ENCODE data around the gene DOHH.
"Not testable (repeated sequence)": the region's sequence is repeated elsewhere in the genome, so short reads cannot be mapped to it uniquely, and the experiment has no call there.

DOHH gene

DNA sequence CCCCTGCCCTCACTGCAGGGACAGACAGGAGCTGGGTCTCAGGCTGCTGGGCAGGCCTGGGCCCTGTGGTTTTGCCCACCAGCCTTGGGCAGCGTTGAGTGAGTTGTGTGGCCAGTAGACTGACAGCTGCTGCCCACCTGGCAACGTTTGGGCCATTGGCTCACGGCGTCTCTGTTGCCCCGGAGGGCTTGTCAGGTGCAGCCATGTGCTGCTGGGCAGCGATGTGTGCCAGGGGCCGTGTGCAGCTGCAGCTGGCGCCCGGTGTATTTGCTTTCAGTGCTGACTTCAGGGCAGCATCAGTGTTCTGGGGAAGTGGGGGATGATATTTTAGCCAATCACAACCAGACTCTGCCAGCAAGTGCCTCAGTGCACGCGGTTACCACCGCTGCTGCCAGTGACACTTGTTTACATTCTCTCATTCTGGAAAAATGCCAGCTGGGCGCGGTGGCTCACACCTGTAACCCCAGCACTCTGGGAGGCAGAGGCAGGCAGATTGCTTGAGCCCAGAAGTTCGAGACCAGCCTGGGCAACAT, 16.3 kb upstream of the DOHH start:
- ATAC-seq: peak; percentile 13

DNA sequence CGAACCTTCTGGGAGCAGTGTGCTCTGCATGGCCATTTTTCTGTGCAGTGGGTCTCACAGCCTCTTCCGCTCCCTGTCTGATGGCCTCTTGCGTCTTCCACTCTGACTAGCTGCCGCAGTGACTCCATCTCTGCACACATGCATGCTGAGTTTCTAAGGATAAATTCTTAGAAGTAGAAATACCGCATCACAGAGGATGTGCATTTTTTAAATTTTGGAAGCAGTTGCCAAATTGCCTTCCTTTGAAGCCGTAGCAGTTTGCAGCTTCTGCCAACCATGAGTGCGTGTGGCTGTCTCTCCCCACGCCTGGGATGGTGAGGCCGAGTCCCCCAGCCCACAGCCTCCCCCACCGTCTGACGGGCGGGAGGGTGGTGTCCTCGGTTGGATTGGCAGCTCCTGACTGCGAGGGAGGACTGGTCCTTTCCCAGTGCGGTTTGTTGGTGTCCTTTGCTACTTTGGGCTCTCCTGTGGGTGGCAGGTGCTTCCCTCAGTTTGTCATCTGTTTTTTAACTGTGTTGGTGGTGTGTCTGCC, 15.5 kb upstream of the DOHH start:
- no peaks in the 10 kb centered on the region for H3K9me3 Mint-ChIP-seq
- no peak overlapping the region for H3K27ac Mint-ChIP-seq
- no peak for ATAC-seq
- no peaks in the 10 kb centered on the region for H3K27me3 Mint-ChIP-seq
- DNase-seq: no peak
- H3K4me1 Mint-ChIP-seq: peaks cover 41% of the 10 kb centered on the region
- no peak overlapping the region for H3K4me3 Mint-ChIP-seq
- no peaks in the 10 kb centered on the region for H3K36me3 Mint-ChIP-seq (ENCODE audit: low read depth)

More for the DNA sequence above, 16.3 kb upstream of the DOHH start:
- DNase-seq: peak; percentile 31
- Mint-ChIP-seq H3K27me3 (no peaks in the 10 kb centered on the region), H3K4me3 (no peak overlapping the region), H3K27ac (no peak overlapping the region), H3K9me3 (no peaks in the 10 kb centered on the region), H3K4me1 (peaks cover 40% of the 10 kb centered on the region), H3K36me3 (ENCODE audit: low read depth) (peaks cover 3% of the 10 kb centered on the region)

DNA sequence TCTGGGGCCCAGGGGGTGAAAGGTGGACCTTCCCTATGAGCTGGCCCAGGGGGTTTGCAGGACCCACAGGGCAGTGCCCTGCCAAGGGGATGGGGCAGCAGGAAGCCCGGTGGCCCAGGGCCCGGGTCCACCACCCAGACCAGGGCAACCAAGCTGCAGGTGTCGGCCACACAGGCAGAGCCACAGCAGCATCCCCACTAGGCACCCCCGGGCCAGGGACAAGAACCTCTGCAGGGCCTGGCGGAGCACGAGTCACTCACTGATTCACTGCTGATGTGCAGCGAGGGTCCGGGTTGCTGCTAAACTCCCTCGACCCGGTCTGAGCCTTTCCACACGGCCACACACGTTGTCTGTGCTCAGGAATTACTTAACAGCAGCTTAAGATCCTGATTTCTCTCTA, 14.5 kb upstream of the DOHH start:
- DNase-seq: no peak
- Mint-ChIP-seq H3K9me3 (no peaks in the 10 kb centered on the region), H3K27me3 (no peaks in the 10 kb centered on the region), H3K36me3 (ENCODE audit: low read depth) (no peaks in the 10 kb centered on the region), H3K4me3 (no peak overlapping the region), H3K4me1 (peaks cover 49% of the 10 kb centered on the region), H3K27ac (no peak overlapping the region)
- ATAC-seq: no peak

DNA sequence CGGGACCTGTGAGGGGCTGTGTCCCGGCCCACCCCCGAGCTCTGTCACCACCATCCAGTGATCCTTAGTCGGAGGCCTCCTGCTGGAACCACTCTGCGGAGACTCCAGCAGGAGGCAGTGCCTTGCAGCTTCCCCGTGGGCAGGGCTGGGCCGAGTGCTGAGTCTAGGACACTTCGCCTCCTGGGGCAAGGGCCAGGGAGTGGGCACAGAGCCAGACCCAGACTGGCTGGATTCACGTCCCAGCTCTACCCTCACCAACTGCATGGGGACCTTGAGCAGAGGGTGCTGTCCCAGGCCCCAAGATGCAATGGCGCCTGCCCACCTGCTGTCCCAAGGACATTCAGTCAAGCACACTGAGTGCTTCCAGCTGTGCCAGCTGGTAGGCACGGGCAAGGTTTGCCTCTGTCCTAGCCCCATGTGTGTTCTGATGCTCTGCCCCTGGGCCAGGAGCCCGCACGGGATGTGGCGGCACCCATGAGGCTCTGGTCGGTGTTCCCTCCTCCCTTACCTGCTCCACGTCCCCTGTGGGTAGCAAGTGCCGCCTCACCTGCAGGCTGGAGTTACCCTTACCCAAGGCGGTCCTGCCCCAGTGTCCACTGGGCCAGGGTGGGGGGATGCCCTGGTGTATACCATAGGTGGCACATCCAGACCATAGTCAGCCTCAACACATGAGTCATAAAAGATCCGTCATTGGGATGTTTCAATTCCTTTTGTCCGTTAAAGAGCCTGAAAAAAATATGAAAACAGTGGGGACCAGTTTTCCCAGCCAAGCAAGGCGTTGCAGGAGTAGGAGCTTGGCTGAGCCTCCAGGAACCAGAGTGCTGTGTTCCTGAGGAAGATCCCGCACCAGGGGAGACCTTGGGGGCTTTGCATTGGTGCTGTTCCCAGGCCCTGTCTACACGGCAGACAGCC, 13.0 kb upstream of the DOHH start:
- H3K36me3 Mint-ChIP-seq (ENCODE audit: low read depth): peaks cover 4% of the 10 kb centered on the region
- no peak overlapping the region for H3K27ac Mint-ChIP-seq
- H3K4me3 Mint-ChIP-seq: no peak overlapping the region
- peaks cover 59% of the 10 kb centered on the region for H3K4me1 Mint-ChIP-seq
- H3K27me3 Mint-ChIP-seq: no peaks in the 10 kb centered on the region
- no peak for ATAC-seq
- H3K9me3 Mint-ChIP-seq: no peaks in the 10 kb centered on the region
- no peak for DNase-seq

DNA sequence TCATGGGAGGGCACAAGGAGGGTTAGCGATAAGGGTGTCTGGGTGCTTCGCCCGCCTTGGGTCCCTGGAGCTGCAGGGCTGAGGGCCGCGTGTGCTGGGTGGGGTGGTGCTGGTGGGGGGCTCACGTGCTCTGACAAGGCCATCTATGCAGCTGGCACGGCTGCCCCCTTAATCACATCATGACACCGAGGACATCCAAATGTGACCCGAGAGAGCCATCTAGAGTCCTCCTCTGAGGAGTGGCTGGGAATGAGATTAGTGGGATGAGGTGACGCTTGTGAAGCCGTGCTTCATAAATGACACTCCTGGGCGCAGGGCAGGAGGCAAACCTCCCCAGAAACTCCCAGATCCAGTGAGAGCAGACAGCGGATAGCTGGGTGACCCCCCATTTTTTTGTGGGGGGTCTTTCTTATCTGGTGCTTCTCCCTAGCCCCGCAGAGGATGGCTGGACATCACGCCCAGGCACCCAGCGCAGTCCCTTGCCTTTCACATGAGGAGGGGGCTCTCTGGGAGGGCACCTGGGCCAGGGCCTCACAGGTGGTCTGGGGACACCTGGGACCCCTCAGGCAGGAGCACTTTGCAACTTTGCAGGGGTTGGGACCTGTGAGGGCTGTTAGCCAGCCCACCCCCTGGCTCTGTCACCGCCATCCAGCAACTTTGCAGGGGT, 12.2 kb upstream of the DOHH start:
- no peak overlapping the region for H3K27ac Mint-ChIP-seq

DNA sequence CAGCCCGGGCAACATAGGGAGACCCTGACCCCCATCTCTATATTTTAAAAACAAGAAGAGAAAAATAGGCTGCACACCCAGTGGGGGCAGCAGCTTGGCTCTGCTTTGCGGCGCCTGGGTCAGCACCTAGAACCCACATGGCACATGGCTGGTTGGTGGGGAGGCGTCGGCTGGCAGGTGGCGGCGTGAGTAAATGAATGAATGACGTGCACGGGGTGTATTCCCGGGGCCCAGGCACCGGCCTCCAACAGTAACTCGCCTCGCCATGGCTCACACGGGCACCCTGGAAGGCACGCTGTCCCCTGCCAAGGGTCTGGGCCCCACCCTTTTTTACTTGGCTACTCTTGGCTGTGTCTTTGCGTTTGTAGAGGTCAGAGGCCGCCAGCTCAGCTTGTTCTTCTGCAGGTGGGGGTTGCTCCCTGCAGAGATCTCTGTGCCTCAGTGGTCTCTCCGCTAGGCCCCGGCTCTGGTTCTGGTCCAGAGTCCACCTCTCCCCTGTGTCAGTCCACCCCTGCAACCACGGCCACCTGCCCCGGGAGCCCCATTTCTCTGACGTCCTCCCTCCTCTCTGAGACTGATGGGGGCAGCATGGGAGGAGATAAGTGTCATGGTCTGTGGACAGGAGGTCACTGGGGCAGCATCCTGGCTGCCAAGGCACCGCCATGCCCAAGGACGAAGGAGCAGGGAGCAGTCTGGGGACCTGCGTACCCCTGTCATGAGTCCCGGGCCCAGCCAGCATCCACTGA, 11.2 kb upstream of the DOHH start:
- H3K9me3 Mint-ChIP-seq: no peaks in the 10 kb centered on the region
- DNase-seq (no peak), ATAC-seq (no peak)
- no peak overlapping the region for H3K4me3 Mint-ChIP-seq
- peaks cover 7% of the 10 kb centered on the region for H3K36me3 Mint-ChIP-seq (ENCODE audit: low read depth)
- H3K27ac Mint-ChIP-seq: no peak overlapping the region
- peaks cover 63% of the 10 kb centered on the region for H3K4me1 Mint-ChIP-seq
- no peaks in the 10 kb centered on the region for H3K27me3 Mint-ChIP-seq

More for the DNA sequence above, 12.2 kb upstream of the DOHH start:
- peaks cover 58% of the 10 kb centered on the region for H3K4me1 Mint-ChIP-seq
- H3K9me3 Mint-ChIP-seq: no peaks in the 10 kb centered on the region
- DNase-seq: no peak
- no peak overlapping the region for H3K4me3 Mint-ChIP-seq
- peaks cover 7% of the 10 kb centered on the region for H3K36me3 Mint-ChIP-seq (ENCODE audit: low read depth)
- H3K27me3 Mint-ChIP-seq: no peaks in the 10 kb centered on the region
- ATAC-seq: no peak

DNA sequence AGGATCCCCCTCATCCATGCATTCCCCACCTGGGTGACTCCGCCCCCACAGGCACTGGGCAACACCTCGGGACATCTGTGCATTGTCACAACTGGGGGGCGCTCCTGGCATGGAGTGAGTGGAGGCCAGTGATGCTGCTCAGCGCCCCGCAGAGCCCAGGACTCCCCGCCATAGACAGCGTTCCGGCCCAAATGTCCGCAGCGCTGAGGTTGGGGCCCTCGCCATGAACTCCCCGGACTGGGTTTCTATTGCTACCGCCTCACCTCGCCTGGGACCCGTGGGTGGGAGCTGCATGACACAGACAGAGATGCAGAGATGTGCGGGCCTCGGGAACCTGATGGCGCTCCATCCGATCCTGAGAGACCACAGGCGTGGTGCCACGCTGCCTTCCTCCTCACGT, 10.3 kb upstream of the DOHH start:
- DNase-seq (no peak), ATAC-seq (no peak)
- Mint-ChIP-seq H3K4me1 (peaks cover 56% of the 10 kb centered on the region), H3K36me3 (ENCODE audit: low read depth) (peaks cover 7% of the 10 kb centered on the region), H3K27me3 (no peaks in the 10 kb centered on the region), H3K9me3 (no peaks in the 10 kb centered on the region), H3K27ac (no peak overlapping the region), H3K4me3 (no peak overlapping the region)

DNA sequence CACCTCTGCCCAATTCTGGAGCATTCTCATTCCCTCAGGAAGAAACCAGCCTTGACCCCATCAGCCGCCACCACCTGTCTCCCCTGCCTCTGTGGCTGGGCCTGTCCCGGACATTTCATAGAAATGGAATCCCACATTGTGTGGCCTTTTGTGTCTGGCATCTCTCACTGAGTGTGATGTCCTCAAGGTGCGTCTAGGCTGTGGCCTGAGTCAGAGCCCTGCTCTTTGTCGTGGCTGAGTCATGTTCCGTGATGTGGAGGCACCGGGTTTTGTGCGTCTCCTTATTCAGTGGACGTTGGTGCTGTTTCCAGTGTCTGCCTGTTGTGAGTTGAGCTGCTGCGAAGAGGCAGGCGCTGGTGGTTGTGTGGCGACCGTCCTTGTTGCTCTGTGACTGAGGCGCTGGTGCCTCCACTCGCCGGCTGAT, 9.1 kb upstream of the DOHH start:
- peaks cover 63% of the 10 kb centered on the region for H3K4me1 Mint-ChIP-seq

DNA sequence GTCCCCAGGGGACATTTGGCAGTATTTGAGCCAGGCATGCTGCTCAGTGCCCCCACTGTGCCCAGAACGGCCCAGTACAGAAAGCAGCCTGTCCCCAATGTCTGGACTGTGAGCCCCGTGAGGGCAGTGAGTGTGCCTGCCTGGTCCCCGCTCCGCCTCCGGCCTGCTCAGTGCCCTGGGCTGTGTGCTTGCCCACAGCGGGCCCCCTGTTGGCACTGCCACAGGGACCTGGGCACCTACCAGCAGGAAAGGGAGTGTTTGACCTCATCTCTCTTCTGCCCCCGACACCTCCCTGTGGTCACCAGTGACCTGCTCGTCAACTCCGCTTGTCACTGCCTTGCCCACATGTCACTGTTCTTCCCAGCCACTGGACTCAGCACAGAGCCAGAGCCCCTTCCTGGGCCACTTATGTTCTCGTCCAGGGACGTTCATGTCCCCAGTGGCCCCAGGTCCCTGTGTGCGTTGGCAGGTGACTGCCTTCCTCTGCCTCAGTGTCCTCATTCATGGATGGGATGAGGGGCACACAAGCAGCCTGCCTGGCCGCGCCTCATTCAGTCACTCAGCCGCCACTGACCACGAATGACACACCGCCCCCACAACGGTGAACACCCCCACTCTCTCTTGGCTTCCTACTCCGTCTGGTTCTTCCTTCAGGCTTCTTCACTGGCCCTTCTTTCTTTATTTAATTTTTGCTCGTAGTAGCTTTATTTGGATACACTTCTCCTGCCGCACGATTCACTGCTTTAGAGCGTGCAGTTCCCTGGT, 8.5 kb upstream of the DOHH start:
- no peaks in the 10 kb centered on the region for H3K27me3 Mint-ChIP-seq
- H3K4me3 Mint-ChIP-seq: peak overlapping the region; percentile 61
- DNase-seq (peak; percentile 25), ATAC-seq (no peak)
- peaks cover 7% of the 10 kb centered on the region for H3K36me3 Mint-ChIP-seq (ENCODE audit: low read depth)
- peaks cover 58% of the 10 kb centered on the region for H3K4me1 Mint-ChIP-seq
- peak overlapping the region; percentile 80 for H3K27ac Mint-ChIP-seq
- H3K9me3 Mint-ChIP-seq: no peaks in the 10 kb centered on the region

More for the DNA sequence above, 9.1 kb upstream of the DOHH start:
- Mint-ChIP-seq H3K27ac (peak overlapping the region; percentile 80), H3K9me3 (no peaks in the 10 kb centered on the region), H3K4me3 (peak overlapping the region; percentile 61), H3K27me3 (no peaks in the 10 kb centered on the region), H3K36me3 (ENCODE audit: low read depth) (peaks cover 7% of the 10 kb centered on the region)
- DNase-seq (peak; percentile 60), ATAC-seq (peak; percentile 57)

DNA sequence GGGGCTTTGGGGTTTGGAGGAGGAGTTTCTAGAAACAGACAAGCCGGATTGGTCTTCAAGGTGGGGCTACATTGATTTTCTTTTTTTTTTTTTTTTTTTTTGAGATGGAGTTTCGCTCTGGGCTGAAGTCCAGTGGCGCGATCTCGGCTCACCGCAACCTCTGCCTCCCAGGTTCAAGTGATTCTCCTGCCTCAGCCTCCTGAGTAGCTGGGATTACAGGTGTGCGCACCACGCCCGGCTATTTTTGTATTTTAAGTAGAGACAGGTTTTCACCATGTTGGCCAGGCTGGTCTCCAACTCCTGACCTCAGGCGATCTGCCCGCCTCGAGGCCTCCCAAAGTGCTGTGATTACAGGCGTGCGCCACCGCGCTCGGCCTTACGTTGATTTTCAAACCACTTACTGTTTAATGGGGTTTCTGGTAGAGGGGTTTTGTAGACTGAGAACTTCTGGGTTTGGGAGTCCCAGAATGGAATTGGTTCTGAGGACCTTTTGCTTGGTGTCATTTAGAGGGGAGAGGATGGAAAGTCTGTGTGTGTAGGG, 7.7 kb upstream of the DOHH start:
- Mint-ChIP-seq H3K4me1 (peaks cover 58% of the 10 kb centered on the region), H3K4me3 (peak overlapping the region; percentile 50), H3K27ac (peak overlapping the region; percentile 46)
- not testable (repeated sequence) for H3K36me3 Mint-ChIP-seq (ENCODE audit: low read depth); H3K27me3 Mint-ChIP-seq; H3K9me3 Mint-ChIP-seq; ATAC-seq; DNase-seq

DNA sequence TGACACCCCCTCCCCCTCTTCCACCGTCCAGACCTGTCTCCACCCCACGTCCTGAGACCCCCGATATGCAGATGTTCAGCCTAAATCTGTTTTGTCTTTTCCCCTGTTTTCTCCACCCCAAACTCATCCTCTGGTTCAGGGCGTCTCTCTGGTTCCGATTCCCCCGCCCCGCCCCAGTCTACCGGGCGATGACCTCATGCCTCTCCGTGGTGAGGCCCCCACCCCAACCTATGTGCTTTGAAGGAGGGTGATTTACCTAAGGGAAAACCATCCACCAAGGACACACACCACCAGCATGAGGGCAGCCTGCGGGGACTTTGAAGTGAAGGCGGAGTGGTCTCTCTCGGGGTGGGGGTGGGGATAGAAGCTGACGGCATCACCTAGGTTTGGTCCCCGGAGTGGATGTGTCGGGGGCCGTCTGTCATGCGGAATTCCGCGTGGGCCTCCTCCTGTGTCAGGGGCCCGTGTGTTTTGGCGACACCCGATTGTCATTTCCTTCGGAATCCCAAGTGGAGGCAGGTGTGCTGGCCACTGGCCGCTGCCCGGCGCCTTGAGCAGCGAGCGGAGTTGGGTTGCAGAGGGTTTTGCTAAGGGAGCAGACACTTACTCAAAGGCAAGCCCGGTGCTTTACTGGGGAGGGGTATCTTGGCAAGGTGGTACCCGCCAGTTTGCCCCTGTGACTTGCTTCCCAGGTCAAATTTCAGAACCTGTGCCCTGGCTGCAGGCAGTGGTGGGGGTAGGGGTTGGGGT, 7.1 kb upstream of the DOHH start:
- ATAC-seq (no peak), DNase-seq (peak; percentile 25)
- peaks cover 7% of the 10 kb centered on the region for H3K36me3 Mint-ChIP-seq (ENCODE audit: low read depth)
- H3K4me3 Mint-ChIP-seq: peak overlapping the region; percentile 89
- H3K4me1 Mint-ChIP-seq: peaks cover 58% of the 10 kb centered on the region
- H3K9me3 Mint-ChIP-seq: no peaks in the 10 kb centered on the region
- H3K27me3 Mint-ChIP-seq: no peaks in the 10 kb centered on the region
- H3K27ac Mint-ChIP-seq: peak overlapping the region; percentile 77

DNA sequence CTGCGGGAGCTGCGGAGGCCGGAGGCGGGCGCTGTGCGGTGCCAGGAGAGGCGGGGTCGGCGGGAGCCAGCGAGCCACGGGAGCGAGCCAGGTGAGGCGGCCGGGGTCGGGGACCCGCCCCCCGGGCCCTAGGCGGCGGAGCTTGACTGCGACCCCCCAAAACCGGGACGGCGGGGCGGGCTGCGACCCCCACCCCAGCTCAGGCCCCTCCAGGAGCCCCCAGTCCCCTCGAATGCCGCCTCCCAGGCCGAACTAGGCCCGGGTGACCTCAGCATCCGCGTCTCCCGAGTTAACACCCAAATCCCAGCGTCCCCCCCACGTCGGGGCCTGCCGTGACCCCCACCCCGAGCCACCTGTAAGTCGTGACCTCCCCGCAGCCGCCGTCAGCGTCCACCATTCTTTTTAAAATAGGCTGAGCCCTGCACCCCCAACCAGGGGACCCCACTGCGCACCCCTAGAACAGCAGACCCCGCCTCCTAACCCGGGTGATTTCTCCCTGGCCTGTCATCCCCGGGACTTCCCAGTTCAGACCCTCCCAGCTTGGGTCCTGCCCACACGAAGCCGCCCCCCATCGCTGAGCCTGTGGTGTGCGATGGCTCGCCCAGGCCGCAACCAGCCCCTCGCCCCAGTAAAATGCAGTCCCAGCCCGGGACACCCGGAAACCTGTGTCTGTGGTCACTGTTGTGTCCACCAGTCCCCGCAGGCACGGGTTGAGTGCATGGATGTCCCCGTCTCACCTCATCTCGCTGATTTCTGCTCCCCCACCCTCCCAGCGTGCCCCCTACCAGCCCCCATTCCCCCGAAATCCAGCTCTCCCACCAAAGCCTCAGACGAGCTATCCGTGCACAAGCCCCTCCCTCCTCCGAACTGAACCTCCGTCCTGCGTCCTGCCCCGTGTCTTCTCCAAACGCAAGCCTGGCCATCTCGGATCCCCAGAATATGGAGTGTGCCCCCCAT, 6.2 kb upstream of the DOHH start:
- ATAC-seq (no peak), DNase-seq (peak; percentile 35)
- Mint-ChIP-seq H3K4me1 (peaks cover 51% of the 10 kb centered on the region), H3K4me3 (peak overlapping the region; percentile 89), H3K36me3 (ENCODE audit: low read depth) (peaks cover 7% of the 10 kb centered on the region), H3K27ac (peak overlapping the region; percentile 77), H3K27me3 (no peaks in the 10 kb centered on the region), H3K9me3 (no peaks in the 10 kb centered on the region)
